Muscle layer of duodenum (tissue), 2 donors: Measurements from ENCODE around the gene CDIP1.

Experiments used
- H3K27ac ChIP-seq: one replicate; pipeline ENCODE4 v1.7.0; 2013; ENCODE audit warnings: mild to moderate bottlenecking, low read length
- H3K27me3 ChIP-seq: one replicate; pipeline ENCODE4 v1.7.0; 2013; ENCODE audit warnings: low read depth, mild to moderate bottlenecking, control low read depth, low read length
- H3K36me3 ChIP-seq, 2 donors: one replicate each; pipeline ENCODE4 v1.7.0; 2013; ENCODE audit warnings: low read length in 2 of 2, control low read depth in 1 of 2, mild to moderate bottlenecking in 1 of 2; ENCODE audit not compliant: insufficient read depth in 2 of 2, control insufficient read depth in 1 of 2
- H3K4me1 ChIP-seq, 2 donors: one replicate each; pipeline ENCODE4 v1.7.0; 2013; ENCODE audit warnings: low read length in 2 of 2, mild to moderate bottlenecking in 2 of 2, control low read depth in 1 of 2, moderate library complexity in 1 of 2; ENCODE audit not compliant: insufficient read depth in 2 of 2, control insufficient read depth in 1 of 2
- H3K4me3 ChIP-seq, 2 donors: one replicate each; pipeline ENCODE4 v1.7.0; 2013; ENCODE audit warnings: low read length in 2 of 2, low read depth in 1 of 2, mild to moderate bottlenecking in 1 of 2
- H3K9me3 ChIP-seq, 2 donors: one replicate each; pipeline ENCODE4 v1.7.0; 2013; ENCODE audit warnings: low read length in 2 of 2, control low read depth in 1 of 2, mild to moderate bottlenecking in 1 of 2; ENCODE audit not compliant: control insufficient read depth in 1 of 2
- donor health status: healthy.

Gene CDIP1

GRCh38 chr16:4537376-4538343 is 913 bp downstream of the CDIP1 start:
- H3K27ac ChIP-seq = no peak overlapping the region
- H3K9me3 ChIP-seq = peaks cover 0 to 6% of the 10 kb centered on the region in 2 donors
- H3K36me3 ChIP-seq = peaks cover 5 to 7% of the 10 kb centered on the region in 2 donors
- no peaks in the 10 kb centered on the region for H3K27me3 ChIP-seq
- peaks cover 0 to 8% of the 10 kb centered on the region in 2 donors for H3K4me1 ChIP-seq
- H3K4me3 ChIP-seq = peak overlapping the region; percentile 44 to 64

GRCh38 chr16:4536391-4537106 is 2.0 kb downstream of the CDIP1 start:
- Histone ChIP-seq H3K4me3 (peak overlapping the region in 1 of 2 donors; percentile 44), H3K27ac (no peak overlapping the region), H3K27me3 (no peaks in the 10 kb centered on the region), H3K36me3 (peaks cover 9 to 13% of the 10 kb centered on the region in 2 donors), H3K9me3 (peaks cover 0 to 6% of the 10 kb centered on the region in 2 donors), H3K4me1 (peaks cover 0 to 8% of the 10 kb centered on the region in 2 donors)

- Histone ChIP-seq H3K9me3 (peaks cover 0 to 6% of the 10 kb centered on the region in 2 donors), H3K4me3 (no peak overlapping the region), H3K27ac (no peak overlapping the region), H3K27me3 (no peaks in the 10 kb centered on the region), H3K36me3 (peaks cover 9 to 13% of the 10 kb centered on the region in 2 donors), H3K4me1 (peaks cover 0 to 8% of the 10 kb centered on the region in 2 donors)
Observed at GRCh38 chr16:4535627-4536108, 2.9 kb downstream of the CDIP1 start.

- peaks cover 9 to 13% of the 10 kb centered on the region in 2 donors for H3K36me3 ChIP-seq
- H3K27ac ChIP-seq = no peak overlapping the region
- peaks cover 2 to 14% of the 10 kb centered on the region in 2 donors for H3K4me1 ChIP-seq
Observed at GRCh38 chr16:4534151-4534790, 4.3 kb downstream of the CDIP1 start.

GRCh38 chr16:4533490-4533889 is 5.1 kb downstream of the CDIP1 start:
- H3K9me3 ChIP-seq = no peaks in the 10 kb centered on the region
- H3K27me3 ChIP-seq = no peaks in the 10 kb centered on the region
- H3K4me3 ChIP-seq = no peak overlapping the region
- H3K27ac ChIP-seq = no peak overlapping the region
- H3K36me3 ChIP-seq = peaks cover 9 to 13% of the 10 kb centered on the region in 2 donors
- peaks cover 7 to 18% of the 10 kb centered on the region in 2 donors for H3K4me1 ChIP-seq

More at GRCh38 chr16:4534151-4534790, 4.3 kb downstream of the CDIP1 start:
- Histone ChIP-seq H3K4me3 (no peak overlapping the region), H3K9me3 (no peaks in the 10 kb centered on the region), H3K27me3 (no peaks in the 10 kb centered on the region)

GRCh38 chr16:4532238-4532637 is 6.3 kb downstream of the CDIP1 start:
- Histone ChIP-seq H3K27ac (no peak overlapping the region), H3K27me3 (no peaks in the 10 kb centered on the region), H3K36me3 (peaks cover 9 to 13% of the 10 kb centered on the region in 2 donors), H3K4me3 (no peak overlapping the region), H3K9me3 (no peaks in the 10 kb centered on the region), H3K4me1 (peaks cover 7 to 16% of the 10 kb centered on the region in 2 donors)

- Histone ChIP-seq H3K4me1 (peaks cover 7 to 12% of the 10 kb centered on the region in 2 donors), H3K9me3 (no peaks in the 10 kb centered on the region), H3K36me3 (peaks cover 9 to 13% of the 10 kb centered on the region in 2 donors), H3K4me3 (no peak overlapping the region), H3K27me3 (no peaks in the 10 kb centered on the region), H3K27ac (no peak overlapping the region)
Observed at GRCh38 chr16:4531811-4532210, 6.8 kb downstream of the CDIP1 start.

- Histone ChIP-seq H3K27ac (peak overlapping the region; percentile 52), H3K36me3 (peaks cover 9 to 13% of the 10 kb centered on the region in 2 donors), H3K27me3 (no peaks in the 10 kb centered on the region), H3K4me3 (no peak overlapping the region), H3K4me1 (peaks cover 7 to 17% of the 10 kb centered on the region in 2 donors), H3K9me3 (no peaks in the 10 kb centered on the region)
Observed at GRCh38 chr16:4529085-4530060, 9.2 kb downstream of the CDIP1 start.

- Histone ChIP-seq H3K27me3 (no peaks in the 10 kb centered on the region), H3K4me3 (no peak overlapping the region), H3K36me3 (no peaks in the 10 kb centered on the region), H3K27ac (no peak overlapping the region), H3K9me3 (no peaks in the 10 kb centered on the region), H3K4me1 (peaks cover 7 to 30% of the 10 kb centered on the region in 2 donors)
Observed at GRCh38 chr16:4525634-4526277, 12.8 kb downstream of the CDIP1 start.

- peaks cover 7 to 30% of the 10 kb centered on the region in 2 donors for H3K4me1 ChIP-seq
- no peak overlapping the region for H3K4me3 ChIP-seq
- no peak overlapping the region for H3K27ac ChIP-seq
- H3K9me3 ChIP-seq = no peaks in the 10 kb centered on the region
- no peaks in the 10 kb centered on the region for H3K27me3 ChIP-seq
- no peaks in the 10 kb centered on the region for H3K36me3 ChIP-seq
Observed at GRCh38 chr16:4525069-4525468, 13.5 kb downstream of the CDIP1 start.
